Cardiac atrium fibroblast (primary cell): Measurements from ENCODE around the gene LGALS8. TPM values are rescaled to one million over a fixed set of nuclear protein-coding genes. Genes with fewer than 3 reads are reported as not detected.

ENCODE experiments used
- total RNA-seq: library from RNA; depleted of rRNA; stranded (reverse); fragments of >200 nt; gene quantifications from 2 replicates; pipeline ENCODE4 v1.2.3, GENCODE V29; 2015

LGALS8 gene
- total RNA-seq = 94.6 and 113 TPM in 2 replicates

DNA sequence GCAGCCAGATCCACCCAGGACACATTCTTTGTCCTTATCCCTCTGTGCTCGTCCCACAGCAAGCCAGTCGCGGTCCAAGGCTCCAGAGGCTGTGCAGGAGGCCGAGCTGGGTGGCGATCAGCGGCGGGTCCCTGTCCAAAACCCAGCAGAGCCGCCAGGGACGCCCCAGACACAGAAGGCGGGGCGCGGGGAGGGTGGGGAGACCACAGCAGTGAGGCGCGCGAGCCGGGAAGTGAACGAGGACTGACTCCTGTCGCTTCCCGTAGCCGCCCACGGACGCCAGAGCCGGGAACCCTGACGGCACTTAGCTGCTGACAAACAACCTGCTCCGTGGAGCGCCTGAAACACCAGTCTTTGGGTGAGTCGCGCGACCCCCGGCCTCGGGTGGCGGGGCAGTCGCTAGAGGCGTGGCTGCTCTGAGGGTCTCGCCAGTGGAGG is at the start of gene LGALS8:
Gene LGALS8 (plus strand): TSS at position 279 of the 438 bp plus-strand sequence. CDS start 2,089 bp downstream, outside the sequence.

Other genes starting within 250 kb of the LGALS8 start
- 1.3 and 4.2 TPM in 2 replicates for gene ERO1B, start 242.0 kb upstream of the LGALS8 start, total RNA-seq
- gene EDARADD, start 129.7 kb upstream of the LGALS8 start, total RNA-seq = not detected in 2 replicates
- 18.4 and 18.8 TPM in 2 replicates for gene HEATR1, start 80.5 kb downstream of the LGALS8 start, total RNA-seq
- gene ACTN2, start 162.5 kb downstream of the LGALS8 start, total RNA-seq = 0.49 and 5.4 TPM in 2 replicates